Right lobe of liver (tissue), 6 donors: ENCODE results near the gene TMEM132D. TPM values are rescaled to one million over a fixed set of nuclear protein-coding genes. Genes with fewer than 3 reads are reported as not detected.

ENCODE experiments used
- ATAC-seq, 4 donors: fragments of 200-7000 bp; cut with Tn5 transposase; one replicate each; pipeline ENCODE4 v1.9.1; 2020; ENCODE audit warnings: mild to moderate bottlenecking in 4 of 4, moderate library complexity in 4 of 4
- DNase-seq, 3 donors: peaks; one replicate each; pipeline ENCODE4 v3.0.0-alpha.2; 2020
- H3K27ac ChIP-seq, 3 donors: fragments of 200-600 bp; one replicate each; pipeline ENCODE4 v1.8.0; 2022
- H3K27me3 ChIP-seq, 2 donors: fragments of 200-600 bp; one replicate each; pipeline ENCODE4 v1.8.0; 2022
- H3K36me3 ChIP-seq, 4 donors: fragments of 200-600 bp; sonication (generic) in 1 of 4; one replicate each; pipeline versions ENCODE4 v1.5.1 to v1.8.0; 2017 to 2022; ENCODE audit warnings: control low read depth in 1 of 4
- H3K4me1 ChIP-seq, 4 donors: fragments of 200-600 bp; sonication (generic) in 1 of 4; one replicate each; pipeline versions ENCODE4 v1.5.1 to v1.8.0; 2017 to 2022; ENCODE audit warnings: control low read depth in 1 of 4
- H3K4me3 ChIP-seq, 3 donors: fragments of 200-600 bp; one replicate each; pipeline ENCODE4 v1.8.0; 2022
- H3K9me3 ChIP-seq, 4 donors: fragments of 200-600 bp; sonication (generic) in 1 of 4; one replicate each; pipeline versions ENCODE4 v1.5.1 to v1.8.0; 2017 to 2022; ENCODE audit warnings: control low read depth in 1 of 4
- CTCF ChIP-seq, 4 donors: fragments of 200-600 bp in 3 of 4; fragments of 450-650 bp in 1 of 4; IDR thresholded peaks; one replicate each; pipeline versions ENCODE4 v1.5.1 to v1.8.0; 2016 to 2022; ENCODE audit warnings: antibody characterized with exemption in 4 of 4, mild to moderate bottlenecking in 2 of 4
- POLR2A ChIP-seq: fragments of 450-650 bp; IDR thresholded peaks from one replicate; pipeline ENCODE4 v1.6.1; 2017; ENCODE audit warnings: antibody characterized with exemption, mild to moderate bottlenecking
- WGBS: methylation state at CpG from one replicate; pipeline ENCODE4 v1.1.6; 2018; ENCODE audit warnings: low coverage, low lambda C conversion rate; ENCODE audit not compliant: insufficient coverage; ENCODE audit errors: missing lambda C conversion rate; 5-methylcytosine and 5-hydroxymethylcytosine counted together
- intact Hi-C, 2 donors: fragments of 100-400 bp; cut with DNase I; formaldehyde crosslinking; loops; one replicate each; pipeline versions ENCODE4 v1.11.2 to v1.14.1; 2022
- total RNA-seq, 6 experiments: library from RNA; depleted of rRNA in 2 of 6; stranded (reverse); fragments of >200 nt in 2 of 6; fragmentation: NEBNext Ultra II Directional in 3 of 6; extraction: Animal tissue kit (Norgen Biotek cat#: 25700) in 3 of 6; gene quantifications; one replicate each; pipeline versions ENCODE4 v1.1.0 to v1.2.4, GENCODE V29; 2016 to 2023
- donor health status: DM: no; HTN: yes; CAD: no.
- donor health status: DM: no; HTN: no; CAD: no.
- donor health status: DM: no; HTN: no; CAD: no.
- donor health status: DM: no; HTN: yes; CAD: no.
- donor health status: DM: no; HTN: yes; CAD: no.

The TMEM132D gene
- total RNA-seq, 6 experiments from 2014 or later: 0.10 to 0.35 (median 0.33) TPM; not detected in 3

DNA sequence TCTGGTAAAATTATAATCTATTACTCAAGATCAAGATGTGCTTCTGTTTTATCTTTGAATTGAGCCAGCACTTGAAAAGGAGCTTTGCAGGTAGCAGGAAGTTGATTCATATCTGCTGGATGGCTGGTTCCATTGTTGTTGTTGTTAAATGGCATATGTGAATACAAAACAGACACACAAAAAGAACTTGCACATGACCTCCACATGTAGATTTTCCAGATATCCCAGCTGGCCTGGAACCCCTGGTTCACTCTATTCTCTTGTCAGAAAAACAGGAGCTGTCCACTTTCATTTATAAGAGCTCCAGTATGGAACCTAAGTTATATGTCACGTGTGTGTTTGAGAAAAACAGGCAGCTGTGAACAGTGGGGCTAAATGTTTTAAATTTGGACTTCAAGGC is 273.9 kb downstream of the TMEM132D start:
- Histone ChIP-seq H3K4me1 (no peaks in the 10 kb centered on the region), H3K27me3 (no peaks in the 10 kb centered on the region), H3K4me3 (no peak overlapping the region), H3K36me3 (no peaks in the 10 kb centered on the region), H3K27ac (no peak overlapping the region), H3K9me3 (no peaks in the 10 kb centered on the region)
- intact Hi-C loops: no loop called here
- DNase-seq (no peak), ATAC-seq (no peak)
- TF ChIP-seq POLR2A: no peak
- TF ChIP-seq CTCF (IDR thresholded peaks at IDR 0.05): no peak
- 36% methylated on average over 1 of the region's 1 CpG for WGBS

- intact Hi-C loops: no loop called here
- no peaks in the 10 kb centered on the region for H3K27me3 ChIP-seq
- H3K36me3 ChIP-seq: no peaks in the 10 kb centered on the region
- ATAC-seq (no peak), DNase-seq (no peak)
- H3K4me1 ChIP-seq: no peaks in the 10 kb centered on the region
- TF ChIP-seq POLR2A (no peak), CTCF (IDR thresholded peaks at IDR 0.05) (no peak)
- no peak overlapping the region for H3K4me3 ChIP-seq
- no peaks in the 10 kb centered on the region for H3K9me3 ChIP-seq
- H3K27ac ChIP-seq: no peak overlapping the region
- WGBS: 81% methylated on average over 4 of the region's 4 CpGs
Measured at GRCh38 chr12:129622566-129622965, 281.3 kb downstream of the TMEM132D start.

- intact Hi-C loops: no loop called here
- Histone ChIP-seq H3K4me1 (no peaks in the 10 kb centered on the region), H3K27me3 (no peaks in the 10 kb centered on the region), H3K4me3 (no peak overlapping the region), H3K27ac (no peak overlapping the region), H3K9me3 (no peaks in the 10 kb centered on the region), H3K36me3 (no peaks in the 10 kb centered on the region)
- DNase-seq (no peak), ATAC-seq (no peak)
- 43% methylated on average over 3 of the region's 5 CpGs for WGBS
- TF ChIP-seq POLR2A: no peak
- TF ChIP-seq CTCF (IDR thresholded peaks at IDR 0.05): no peak
Measured at GRCh38 chr12:129619271-129619670, 284.6 kb downstream of the TMEM132D start.

GRCh38 chr12:129617849-129618248 is 286.0 kb downstream of the TMEM132D start:
- no peak overlapping the region for H3K27ac ChIP-seq
- H3K27me3 ChIP-seq: no peaks in the 10 kb centered on the region
- ATAC-seq (no peak), DNase-seq (no peak)
- WGBS: 56% methylated on average over 7 of the region's 7 CpGs
- TF ChIP-seq POLR2A: no peak
- TF ChIP-seq CTCF (IDR thresholded peaks at IDR 0.05): no peak
- no peaks in the 10 kb centered on the region for H3K4me1 ChIP-seq
- no peak overlapping the region for H3K4me3 ChIP-seq
- no peaks in the 10 kb centered on the region for H3K36me3 ChIP-seq
- no peaks in the 10 kb centered on the region for H3K9me3 ChIP-seq
- intact Hi-C loops: no loop called here

DNA sequence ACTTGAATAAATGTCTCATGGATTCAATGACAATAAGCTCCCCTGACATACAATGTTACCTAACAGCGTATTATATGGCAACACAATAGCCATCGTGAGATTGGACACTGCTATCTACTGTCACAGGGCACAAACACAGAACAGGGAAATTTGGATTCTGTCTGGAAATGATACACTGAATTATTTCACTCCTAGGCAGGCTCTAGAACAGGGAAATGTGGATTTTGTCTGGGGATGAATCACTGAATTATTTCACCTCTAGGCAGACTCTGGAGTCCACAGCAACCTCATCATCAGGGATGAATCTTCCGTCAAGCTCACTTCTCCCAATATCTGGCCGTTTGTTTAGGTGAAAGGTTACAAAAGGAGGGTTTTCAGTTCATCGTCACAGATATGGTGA is 288.8 kb downstream of the TMEM132D start:
- intact Hi-C loops: no loop called here
- H3K4me1 ChIP-seq: no peaks in the 10 kb centered on the region
- DNase-seq (no peak), ATAC-seq (no peak)
- H3K4me3 ChIP-seq: no peak overlapping the region
- 51% methylated on average over 5 of the region's 5 CpGs for WGBS
- H3K27ac ChIP-seq: no peak overlapping the region
- H3K27me3 ChIP-seq: no peaks in the 10 kb centered on the region
- TF ChIP-seq CTCF (IDR thresholded peaks at IDR 0.05) (no peak), POLR2A (no peak)
- H3K9me3 ChIP-seq: no peaks in the 10 kb centered on the region
- H3K36me3 ChIP-seq: no peaks in the 10 kb centered on the region
